A673 (cell line): ENCODE data around the gene PLAC9. TPM values are rescaled to one million over a fixed set of nuclear protein-coding genes. Genes with fewer than 3 reads are reported as not detected.

Experiments used
- BruUV-seq: library from RNA; stranded (reverse); fragments of 400-500 nt; replicated peaks from 2 replicates; lab custom pipeline; 2021; lab: Mats Ljungman, UMichigan
- CTCF ChIA-PET: fragments of 300-600 bp; sonication (Branson Sonifier 250); formaldehyde crosslinking; loops from one replicate; lab custom pipeline; 2022; ENCODE audit warnings: antibody characterized with exemption; lab: Charles Lee
- POLR2A ChIA-PET: fragments of 300-600 bp; sonication (Branson Sonifier 250); formaldehyde crosslinking; loops from one replicate; lab custom pipeline; 2022; ENCODE audit warnings: antibody characterized with exemption; ENCODE audit not compliant: low non-redundant PET; lab: Charles Lee
- DNase-seq: peaks from one replicate; pipeline ENCODE4 v3.0.0-alpha.2; 2015; ENCODE audit warnings: low spot score
- H3K27ac ChIP-seq: fragments of 200-600 bp; sonication (generic); 2 replicates; pipeline ENCODE4 v1.5.1; 2016; ENCODE audit warnings: mixed run types, low read depth, mild to moderate bottlenecking, mixed read lengths, antibody characterized with exemption, low read length; ENCODE audit not compliant: poor library complexity, severe bottlenecking
- H3K27me3 ChIP-seq: fragments of 200-600 bp; sonication (generic); replicated peaks from 2 replicates; pipeline ENCODE4 v1.6.1; 2017; ENCODE audit warnings: mixed run types, low read depth, mild to moderate bottlenecking, mixed read lengths, antibody characterized with exemption, low read length; ENCODE audit not compliant: insufficient read depth, poor library complexity
- H3K36me3 ChIP-seq: fragments of 200-600 bp; sonication (generic); 2 replicates; pipeline ENCODE4 v1.6.1; 2016; ENCODE audit warnings: mixed run types, mild to moderate bottlenecking, mixed read lengths, antibody characterized with exemption, low read length; ENCODE audit not compliant: insufficient read depth, poor library complexity, severe bottlenecking
- H3K4me1 ChIP-seq: fragments of 200-600 bp; sonication (generic); 2 replicates; pipeline ENCODE4 v1.6.1; 2017; ENCODE audit warnings: mixed run types, mild to moderate bottlenecking, mixed read lengths, antibody characterized with exemption, low read length; ENCODE audit not compliant: insufficient read depth, poor library complexity, severe bottlenecking
- H3K4me3 ChIP-seq: fragments of 200-600 bp; sonication (generic); 2 replicates; pipeline ENCODE4 v1.5.1; 2016; ENCODE audit warnings: low read depth, mixed run types, mild to moderate bottlenecking, mixed read lengths, low read length; ENCODE audit not compliant: poor library complexity, severe bottlenecking
- H3K9me3 ChIP-seq: fragments of 200-600 bp; sonication (generic); 2 replicates; pipeline ENCODE4 v1.6.1; 2016; ENCODE audit warnings: mixed run types, low read depth, mild to moderate bottlenecking, mixed read lengths, antibody characterized with exemption, low read length; ENCODE audit not compliant: poor library complexity, severe bottlenecking
- CTCF ChIP-seq: fragments of 300-800, 200-600 bp; sonication (generic); conservative IDR thresholded peaks from 2 replicates; pipeline ENCODE4 v1.5.1; 2017; ENCODE audit warnings: low read depth, mild to moderate bottlenecking, antibody characterized with exemption, low read length, moderate library complexity, mixed read lengths
- EZH2 ChIP-seq: fragments of 200-600 bp; sonication (generic); IDR thresholded peaks from 2 replicates; pipeline ENCODE4 v1.6.1; 2017; ENCODE audit warnings: borderline replicate concordance, low read depth, mild to moderate bottlenecking, mixed read lengths, antibody characterized with exemption, low read length; ENCODE audit not compliant: poor library complexity, severe bottlenecking
- intact Hi-C: fragments of 100-400 bp; cut with micrococcal nuclease; formaldehyde crosslinking; loops from one replicate; pipeline ENCODE4 v1.10.0; 2022; ENCODE audit not compliant: unreplicated experiment
- total RNA-seq: library from RNA; stranded (reverse); gene quantifications from 2 replicates; pipeline ENCODE4 v1.2.3, GENCODE V29; 2021

The PLAC9 gene
- total RNA-seq, 1 experiment from 2014 or later: not detected

- intact Hi-C loops: no loop called here
- ChIA-PET CTCF (interaction anchor here (1.1 kb wide), 1 partner anchor 10 kb away, joined by 3 read pairs; no protein-coding TSS in a partner anchor), POLR2A (no interaction called here)
- no peak for DNase-seq
- TF ChIP-seq EZH2: no peak
- TF ChIP-seq CTCF: no peak
- Histone ChIP-seq H3K4me1 (peaks cover 21% of the 10 kb centered on the region), H3K27me3 (no peaks in the 10 kb centered on the region), H3K27ac (no peak overlapping the region), H3K36me3 (peaks cover 36% of the 10 kb centered on the region), H3K4me3 (no peak overlapping the region), H3K9me3 (peaks cover 4% of the 10 kb centered on the region)
- no TSS peak for BruUV-seq
Measured at GRCh38 chr10:80154626-80154977, 22.1 kb downstream of the PLAC9 start.

- no TSS peak for BruUV-seq
- Histone ChIP-seq H3K4me1 (peaks cover 26% of the 10 kb centered on the region), H3K36me3 (peaks cover 33% of the 10 kb centered on the region), H3K27ac (no peak overlapping the region), H3K9me3 (no peaks in the 10 kb centered on the region), H3K4me3 (no peak overlapping the region), H3K27me3 (no peaks in the 10 kb centered on the region)
- intact Hi-C loops: no loop called here
- no peak for DNase-seq
- TF ChIP-seq CTCF (no peak), EZH2 (no peak)
- CTCF ChIA-PET: no interaction called here
- POLR2A ChIA-PET: no interaction called here
Measured at GRCh38 chr10:80154978-80155695, 22.6 kb downstream of the PLAC9 start.

GRCh38 chr10:80155696-80156215, 23.2 kb downstream of the PLAC9 start:
- Histone ChIP-seq H3K4me3 (no peak overlapping the region), H3K27me3 (no peaks in the 10 kb centered on the region), H3K9me3 (no peaks in the 10 kb centered on the region), H3K27ac (no peak overlapping the region), H3K36me3 (peaks cover 33% of the 10 kb centered on the region), H3K4me1 (peaks cover 27% of the 10 kb centered on the region)
- no peak for TF ChIP-seq CTCF
- intact Hi-C loops: no loop called here
- POLR2A ChIA-PET: no interaction called here
- CTCF ChIA-PET: interaction anchor here (1.0 kb wide), 1 partner anchor 11 kb away, joined by 3 read pairs; no protein-coding TSS in a partner anchor
- no peak for DNase-seq
- BruUV-seq: no TSS peak
